Caco-2 (cell line): Measurements from ENCODE around the gene NOL11. TPM values are rescaled to one million over a fixed set of nuclear protein-coding genes. Genes with fewer than 3 reads are reported as not detected.

ENCODE experiments used
- BruUV-seq: library from RNA; stranded (reverse); fragments of 400-500 nt; replicated peaks from 2 replicates; lab custom pipeline; 2021; lab: Mats Ljungman, UMichigan
- CTCF ChIA-PET: fragments of 300-600 bp; sonication (Branson Sonifier 250); formaldehyde crosslinking; loops from one replicate; lab custom pipeline; 2022; ENCODE audit warnings: antibody characterized with exemption; lab: Charles Lee
- POLR2A ChIA-PET: fragments of 300-600 bp; sonication (Branson Sonifier 250); formaldehyde crosslinking; loops from one replicate; lab custom pipeline; 2022; ENCODE audit warnings: antibody characterized with exemption; lab: Charles Lee
- DNase-seq, 2 experiments: peaks; one replicate each; pipeline versions ENCODE4 v3.0.0 to v3.0.0-alpha.2; 2020 to 2022
- H3K27me3 ChIP-seq: replicated peaks from 2 replicates; pipeline ENCODE4 v1.6.0; 2011; ENCODE audit warnings: low read length; ENCODE audit not compliant: control insufficient read depth, insufficient read depth
- H3K36me3 ChIP-seq: 2 replicates; pipeline ENCODE4 v1.5.1; 2011; ENCODE audit warnings: low read length; ENCODE audit not compliant: control insufficient read depth, insufficient read depth
- H3K4me1 ChIP-seq: fragments of 250-450 bp; sonication (Bioruptor Pico); 2 replicates; pipeline ENCODE4 v1.5.1; 2020; ENCODE audit warnings: mild to moderate bottlenecking
- H3K4me3 ChIP-seq: 2 replicates; pipeline ENCODE4 v1.5.1; 2011; ENCODE audit warnings: low read depth, mild to moderate bottlenecking, control low read depth, low read length
- H3K9me3 ChIP-seq: fragments of 250-450 bp; sonication (Bioruptor Pico); 2 replicates; pipeline ENCODE4 v1.5.1; 2020; ENCODE audit warnings: mild to moderate bottlenecking, moderate library complexity
- H3K27ac Mint-ChIP-seq: one replicate; pipeline ENCODE4 v1.8.0; 2022; ENCODE audit warnings: mixed read lengths; ENCODE audit not compliant: unreplicated experiment
- H3K27me3 Mint-ChIP-seq: one replicate; pipeline ENCODE4 v1.8.0; 2022; ENCODE audit warnings: mixed read lengths; ENCODE audit not compliant: insufficient read depth, unreplicated experiment
- H3K36me3 Mint-ChIP-seq: one replicate; pipeline ENCODE4 v1.8.0; 2022; ENCODE audit warnings: mild to moderate bottlenecking, mixed read lengths; ENCODE audit not compliant: insufficient read depth, unreplicated experiment
- H3K4me1 Mint-ChIP-seq: one replicate; pipeline ENCODE4 v1.8.0; 2022; ENCODE audit warnings: low read depth, mixed read lengths; ENCODE audit not compliant: unreplicated experiment
- H3K4me3 Mint-ChIP-seq: one replicate; pipeline ENCODE4 v1.8.0; 2022; ENCODE audit warnings: mild to moderate bottlenecking, moderate library complexity, mixed read lengths; ENCODE audit not compliant: unreplicated experiment
- H3K9me3 Mint-ChIP-seq: one replicate; pipeline ENCODE4 v1.8.0; 2022; ENCODE audit warnings: mixed read lengths; ENCODE audit not compliant: unreplicated experiment
- CTCF ChIP-seq, 2 experiments: fragments of 200-600 bp in 1 of 2; IDR thresholded peaks; 1 replicate in 1 of 2; 2 replicates in 1 of 2; pipeline versions ENCODE4 v1.5.1 to v1.8.0; 2011 to 2022; ENCODE audit warnings: antibody characterized with exemption in 1 of 2, control low read depth in 1 of 2, inconsistent platforms in 1 of 2, low read depth in 1 of 2, low read length in 1 of 2, mild to moderate bottlenecking in 1 of 2, moderate library complexity in 1 of 2; ENCODE audit not compliant: insufficient read depth in 1 of 2, severe bottlenecking in 1 of 2, unreplicated experiment in 1 of 2
- intact Hi-C: fragments of 100-400 bp; cut with micrococcal nuclease; formaldehyde crosslinking; loops from one replicate; pipeline ENCODE4 v1.10.0; 2022; ENCODE audit not compliant: unreplicated experiment
- total RNA-seq: library from RNA; stranded (reverse); gene quantifications from 2 replicates; pipeline ENCODE4 v1.2.3, GENCODE V29; 2022

NOL11 gene
- total RNA-seq, 1 experiment from 2014 or later = 73.6 TPM

- CTCF ChIA-PET = no interaction called here
- DNase-seq = no peak
- Mint-ChIP-seq H3K4me3 (no peak overlapping the region), H3K9me3 (no peaks in the 10 kb centered on the region), H3K36me3 (no peaks in the 10 kb centered on the region), H3K27ac (no peak overlapping the region), H3K4me1 (no peaks in the 10 kb centered on the region), H3K27me3 (no peaks in the 10 kb centered on the region)
- H3K27me3 ChIP-seq = no peaks in the 10 kb centered on the region
- POLR2A ChIA-PET = no interaction called here
- BruUV-seq = no TSS peak
- TF ChIP-seq CTCF (IDR thresholded peaks at IDR 0.05; ENCODE audit: insufficient read depth in 1 of 2, low read depth in 1 of 2, low read length in 1 of 2, severe bottlenecking in 1 of 2, unreplicated experiment in 1 of 2) = no peak
- H3K4me3 ChIP-seq = no peak overlapping the region
- H3K9me3 ChIP-seq = 0 out of 2 replicates have a peak, but pooled peaks cover 5% of the 10 kb centered on the region
- no peaks in the 10 kb centered on the region for H3K36me3 ChIP-seq
- intact Hi-C loops = no loop called here
- 0 out of 2 replicates have a peak, but pooled peaks cover 8% of the 10 kb centered on the region for H3K4me1 ChIP-seq
Measured at GRCh38 chr17:67672592-67673335, 45.0 kb upstream of the NOL11 start.

DNA sequence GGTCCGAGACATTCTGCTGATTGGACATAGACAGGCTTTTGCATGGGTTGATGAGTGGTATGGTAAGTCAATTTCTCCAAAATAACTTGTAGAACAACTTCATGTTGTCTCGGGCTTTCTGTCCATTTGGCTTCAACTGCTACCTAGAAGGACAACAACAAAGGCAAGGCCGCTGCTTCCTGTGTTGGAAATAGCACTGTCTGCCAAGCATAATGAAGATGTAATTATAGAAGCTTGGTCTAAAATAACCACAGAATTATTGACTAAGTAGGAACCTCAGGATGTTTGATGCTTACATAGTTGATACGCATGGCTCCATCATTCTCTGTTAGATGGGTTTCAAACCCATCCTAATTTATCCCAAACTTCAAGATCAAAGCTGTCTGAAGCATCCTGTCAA lies 42.3 kb upstream of the NOL11 start:
- no TSS peak for BruUV-seq
- Mint-ChIP-seq H3K27me3 (no peaks in the 10 kb centered on the region), H3K27ac (no peak overlapping the region), H3K9me3 (no peaks in the 10 kb centered on the region), H3K4me1 (no peaks in the 10 kb centered on the region), H3K4me3 (no peak overlapping the region), H3K36me3 (no peaks in the 10 kb centered on the region)
- POLR2A ChIA-PET = no interaction called here
- Histone ChIP-seq H3K4me1 (0 out of 2 replicates have a peak, but pooled peaks cover 8% of the 10 kb centered on the region), H3K9me3 (no peaks in the 10 kb centered on the region), H3K4me3 (no peak overlapping the region), H3K27me3 (no peaks in the 10 kb centered on the region), H3K36me3 (no peaks in the 10 kb centered on the region)
- DNase-seq = no peak
- TF ChIP-seq CTCF (IDR thresholded peaks at IDR 0.05; ENCODE audit: insufficient read depth in 1 of 2, low read depth in 1 of 2, low read length in 1 of 2, severe bottlenecking in 1 of 2, unreplicated experiment in 1 of 2) = no peak
- CTCF ChIA-PET = no interaction called here
- intact Hi-C loops = no loop called here

GRCh38 chr17:67676305-67676704 lies 41.4 kb upstream of the NOL11 start:
- Histone ChIP-seq H3K4me3 (no peak overlapping the region), H3K36me3 (no peaks in the 10 kb centered on the region), H3K9me3 (no peaks in the 10 kb centered on the region), H3K27me3 (no peaks in the 10 kb centered on the region), H3K4me1 (0 out of 2 replicates have a peak, but pooled peaks cover 2% of the 10 kb centered on the region)
- ChIA-PET CTCF (no interaction called here), POLR2A (no interaction called here)
- no peak overlapping the region for H3K27ac Mint-ChIP-seq
- intact Hi-C loops = no loop called here
- H3K27me3 Mint-ChIP-seq = no peaks in the 10 kb centered on the region
- BruUV-seq = no TSS peak
- no peaks in the 10 kb centered on the region for H3K4me1 Mint-ChIP-seq
- no peaks in the 10 kb centered on the region for H3K36me3 Mint-ChIP-seq
- H3K4me3 Mint-ChIP-seq = no peak overlapping the region
- TF ChIP-seq CTCF (IDR thresholded peaks at IDR 0.05; ENCODE audit: insufficient read depth in 1 of 2, low read depth in 1 of 2, low read length in 1 of 2, severe bottlenecking in 1 of 2, unreplicated experiment in 1 of 2) = no peak
- no peaks in the 10 kb centered on the region for H3K9me3 Mint-ChIP-seq
- no peak for DNase-seq
